Measurements from ENCODE around the gene PTPRG. TPM values are rescaled to one million over a fixed set of nuclear protein-coding genes. Genes with fewer than 3 reads are reported as not detected.
A peak's percentile ranks its signal among the peaks of the same experiment; 100 is the strongest.

The PTPRG gene
- total RNA-seq, 3 donors from 2014 or later: 28.9 to 54.7 (median 40.4) TPM

DNA sequence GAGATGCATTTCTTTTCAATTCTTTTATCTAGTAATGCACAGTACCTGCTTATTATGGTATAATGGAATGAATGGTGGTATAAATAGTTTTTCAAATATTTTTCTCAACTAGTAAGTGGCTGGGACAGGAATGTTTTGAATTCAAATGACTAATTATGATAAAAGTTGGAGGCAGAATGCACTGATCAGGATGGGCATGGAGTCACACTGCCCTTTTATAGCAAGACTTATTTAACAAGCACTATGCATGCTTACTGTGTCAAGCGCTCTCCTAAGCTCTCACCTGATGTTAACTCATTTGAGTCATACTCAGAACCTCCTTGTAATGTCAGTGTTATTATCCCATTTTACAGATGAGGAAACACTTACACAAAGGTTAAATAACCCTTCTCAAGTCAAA is 590.2 kb downstream of the PTPRG start:
- DNase-seq: no peak
- TF ChIP-seq, protein P1, sequence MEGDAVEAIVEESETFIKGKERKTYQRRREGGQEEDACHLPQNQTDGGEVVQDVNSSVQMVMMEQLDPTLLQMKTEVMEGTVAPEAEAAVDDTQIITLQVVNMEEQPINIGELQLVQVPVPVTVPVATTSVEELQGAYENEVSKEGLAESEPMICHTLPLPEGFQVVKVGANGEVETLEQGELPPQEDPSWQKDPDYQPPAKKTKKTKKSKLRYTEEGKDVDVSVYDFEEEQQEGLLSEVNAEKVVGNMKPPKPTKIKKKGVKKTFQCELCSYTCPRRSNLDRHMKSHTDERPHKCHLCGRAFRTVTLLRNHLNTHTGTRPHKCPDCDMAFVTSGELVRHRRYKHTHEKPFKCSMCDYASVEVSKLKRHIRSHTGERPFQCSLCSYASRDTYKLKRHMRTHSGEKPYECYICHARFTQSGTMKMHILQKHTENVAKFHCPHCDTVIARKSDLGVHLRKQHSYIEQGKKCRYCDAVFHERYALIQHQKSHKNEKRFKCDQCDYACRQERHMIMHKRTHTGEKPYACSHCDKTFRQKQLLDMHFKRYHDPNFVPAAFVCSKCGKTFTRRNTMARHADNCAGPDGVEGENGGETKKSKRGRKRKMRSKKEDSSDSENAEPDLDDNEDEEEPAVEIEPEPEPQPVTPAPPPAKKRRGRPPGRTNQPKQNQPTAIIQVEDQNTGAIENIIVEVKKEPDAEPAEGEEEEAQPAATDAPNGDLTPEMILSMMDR (IDR thresholded peaks at IDR 0.05): no peak
- no peaks in the 10 kb centered on the region for H3K4me1 ChIP-seq (ENCODE audit: low read depth)
- ATAC-seq: no peak
- H3K36me3 ChIP-seq (ENCODE audit: low read depth): no peaks in the 10 kb centered on the region
- H3K9me3 ChIP-seq: no peaks in the 10 kb centered on the region
- intact Hi-C loops (cut with DNase I, micrococcal nuclease): no loop called here
- no peak overlapping the region for H3K4me3 ChIP-seq

DNA sequence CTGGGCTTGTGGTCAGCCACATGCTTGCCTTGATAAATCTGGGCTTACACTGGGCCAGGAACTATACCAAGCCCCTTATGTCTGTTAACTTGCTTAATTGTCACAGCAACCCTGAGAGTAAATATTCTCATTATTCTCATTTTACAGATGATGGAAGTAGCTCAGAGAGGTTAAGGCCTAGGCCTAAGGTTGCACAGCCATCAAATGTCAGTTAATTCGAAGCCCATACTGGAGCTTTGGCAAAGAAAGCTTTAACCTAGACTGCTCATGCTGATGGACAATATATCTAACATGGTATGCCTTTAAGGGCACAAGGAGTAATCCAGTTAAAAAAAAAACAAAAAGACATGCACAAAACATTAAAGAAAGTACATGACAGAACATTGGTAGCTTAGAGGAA is 591.9 kb downstream of the PTPRG start:
- TF ChIP-seq, protein P1 (IDR thresholded peaks at IDR 0.05): no peak
- intact Hi-C loops (cut with DNase I, micrococcal nuclease): no loop called here
- ATAC-seq: no peak
- Histone ChIP-seq H3K36me3 (ENCODE audit: low read depth) (no peaks in the 10 kb centered on the region), H3K9me3 (no peaks in the 10 kb centered on the region), H3K4me3 (no peak overlapping the region), H3K4me1 (ENCODE audit: low read depth) (no peaks in the 10 kb centered on the region)
- DNase-seq: no peak

DNA sequence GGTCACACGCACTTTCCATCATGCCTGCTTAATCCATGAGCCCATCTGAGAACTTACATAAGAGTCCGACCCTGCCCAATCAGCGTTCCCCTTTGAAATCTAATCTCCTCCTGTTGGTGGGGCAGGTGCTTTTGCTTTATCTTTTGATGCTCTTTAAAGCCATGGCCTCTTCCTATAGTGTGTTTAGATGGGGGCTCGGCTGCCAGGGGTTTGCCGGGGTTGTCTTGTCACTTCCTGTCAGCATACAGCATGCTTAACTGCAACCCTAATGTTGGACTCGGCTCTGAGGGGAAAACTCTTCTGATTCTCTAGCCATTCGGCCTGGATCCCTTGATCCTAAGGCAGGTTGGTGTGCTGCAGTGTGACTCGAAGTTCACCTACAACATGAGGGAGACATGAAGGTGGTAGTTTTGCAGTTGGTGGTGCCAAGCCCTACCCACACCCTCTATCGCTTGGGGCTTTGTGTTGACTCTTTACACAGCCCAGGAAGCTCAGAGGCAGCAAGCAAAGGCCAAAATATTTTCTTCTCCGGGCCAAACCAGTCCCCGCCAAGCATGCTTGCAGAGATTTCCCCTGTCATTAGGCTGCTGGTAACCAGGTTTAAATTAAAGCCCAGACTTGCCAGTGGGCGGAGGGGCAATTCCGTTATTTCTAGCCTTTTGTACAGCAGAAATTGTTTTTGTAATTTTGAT is 593.2 kb downstream of the PTPRG start:
- no peaks in the 10 kb centered on the region for H3K36me3 ChIP-seq (ENCODE audit: low read depth)
- no peak for DNase-seq
- ATAC-seq: no peak
- TF ChIP-seq, protein P1 (IDR thresholded peaks at IDR 0.05): no peak
- H3K4me1 ChIP-seq (ENCODE audit: low read depth): no peaks in the 10 kb centered on the region
- H3K9me3 ChIP-seq: no peaks in the 10 kb centered on the region
- H3K4me3 ChIP-seq: no peak overlapping the region
- intact Hi-C loops (cut with DNase I, micrococcal nuclease): no loop called here

DNA sequence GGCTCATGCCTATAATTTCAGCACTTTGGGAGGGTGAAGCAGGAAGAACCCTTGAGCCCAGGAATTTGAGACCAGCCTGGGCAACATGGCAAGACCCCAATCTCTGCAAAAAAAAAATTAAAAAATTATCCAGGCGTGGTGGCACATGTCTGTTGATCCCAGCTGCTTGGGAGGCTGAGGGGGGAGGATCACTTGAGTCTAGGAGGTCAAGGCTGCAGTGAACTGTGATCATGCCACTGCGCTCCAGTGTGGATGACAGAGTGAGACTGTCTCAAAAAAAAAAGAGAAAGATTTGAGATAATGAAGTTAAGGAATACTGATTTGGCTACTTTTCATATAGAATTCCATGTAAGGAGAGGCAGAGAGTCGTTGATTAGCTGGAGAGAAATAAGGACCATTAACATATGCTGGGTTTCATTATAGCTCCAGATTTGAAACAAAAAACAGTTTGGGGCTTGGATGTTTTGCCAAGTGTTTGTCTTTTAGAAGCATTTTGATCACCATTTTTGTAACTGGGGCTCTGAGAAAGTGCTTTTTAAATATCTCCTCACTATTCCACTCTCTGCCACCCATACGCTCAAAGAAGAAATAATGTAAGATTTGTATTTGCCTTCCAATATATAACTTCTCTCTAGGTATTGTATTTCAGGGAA is 597.8 kb downstream of the PTPRG start:
- Histone ChIP-seq H3K36me3 (ENCODE audit: low read depth) (no peaks in the 10 kb centered on the region), H3K4me3 (no peak overlapping the region), H3K9me3 (no peaks in the 10 kb centered on the region), H3K4me1 (ENCODE audit: low read depth) (no peaks in the 10 kb centered on the region)
- no peak for DNase-seq
- TF ChIP-seq, protein P1 (IDR thresholded peaks at IDR 0.05): no peak
- intact Hi-C loops (cut with DNase I, micrococcal nuclease): no loop called here
- ATAC-seq: no peak

DNA sequence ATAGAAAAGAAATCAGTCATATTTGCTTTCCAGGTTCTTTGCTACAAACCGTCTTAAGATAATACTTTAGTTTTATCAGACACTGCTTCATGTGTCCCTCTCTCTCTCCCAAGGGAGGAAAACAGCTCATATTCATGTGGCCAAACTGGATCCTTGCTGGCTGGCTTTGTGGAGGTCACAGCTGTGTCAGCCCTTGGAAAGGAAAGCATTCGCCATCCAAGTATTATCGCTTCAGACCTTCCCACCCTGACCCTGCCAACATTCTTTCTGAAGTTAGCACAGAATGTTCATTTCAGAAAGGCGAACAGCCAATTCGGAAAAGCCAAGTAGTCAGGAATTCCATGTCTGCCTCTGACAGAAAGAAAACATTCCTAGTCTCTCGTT is 598.3 kb downstream of the PTPRG start:
- intact Hi-C loops (cut with DNase I, micrococcal nuclease): no loop called here

More for the DNA sequence above, 598.3 kb downstream of the PTPRG start:
- no peaks in the 10 kb centered on the region for H3K36me3 ChIP-seq (ENCODE audit: low read depth)
- no peaks in the 10 kb centered on the region for H3K9me3 ChIP-seq
- no peak overlapping the region for H3K4me3 ChIP-seq
- no peaks in the 10 kb centered on the region for H3K4me1 ChIP-seq (ENCODE audit: low read depth)
- TF ChIP-seq, protein P1 (IDR thresholded peaks at IDR 0.05): no peak
- ATAC-seq (peak; percentile 50), DNase-seq (peak in 1 of 3 donors; percentile 17)

Measured in mucosa of descending colon (tissue), 3 donors.